HG03066 (cell line): Measurements from ENCODE around the gene PIEZO1.

Experiments used
- ATAC-seq: cut with Tn5 transposase; IDR thresholded peaks from one replicate; pipeline ENCODE4 v1.9.1; 2021; ENCODE audit warnings: low read depth; ENCODE audit not compliant: unreplicated experiment

The PIEZO1 gene

DNA sequence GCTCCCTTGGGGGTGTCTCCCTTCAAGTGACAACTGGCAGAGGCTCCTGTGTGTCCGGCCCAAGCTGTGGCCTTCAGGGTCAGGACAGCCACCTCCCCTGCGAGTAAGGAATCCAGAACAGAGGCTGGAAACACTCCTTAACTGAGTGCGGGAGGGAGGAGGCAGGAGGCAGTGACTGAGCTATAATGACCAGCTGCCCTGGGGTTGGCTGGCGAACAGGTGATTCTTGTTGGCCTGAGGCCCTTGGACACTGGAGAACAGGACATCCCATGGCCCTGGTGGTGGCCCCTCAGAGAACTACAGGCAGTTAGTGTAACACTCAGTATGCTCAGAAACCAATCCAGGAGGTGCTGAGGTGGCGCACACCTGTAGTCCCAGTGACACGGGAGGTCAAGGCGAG lies 89.3 kb downstream of the PIEZO1 start:
- ATAC-seq = no peak

DNA sequence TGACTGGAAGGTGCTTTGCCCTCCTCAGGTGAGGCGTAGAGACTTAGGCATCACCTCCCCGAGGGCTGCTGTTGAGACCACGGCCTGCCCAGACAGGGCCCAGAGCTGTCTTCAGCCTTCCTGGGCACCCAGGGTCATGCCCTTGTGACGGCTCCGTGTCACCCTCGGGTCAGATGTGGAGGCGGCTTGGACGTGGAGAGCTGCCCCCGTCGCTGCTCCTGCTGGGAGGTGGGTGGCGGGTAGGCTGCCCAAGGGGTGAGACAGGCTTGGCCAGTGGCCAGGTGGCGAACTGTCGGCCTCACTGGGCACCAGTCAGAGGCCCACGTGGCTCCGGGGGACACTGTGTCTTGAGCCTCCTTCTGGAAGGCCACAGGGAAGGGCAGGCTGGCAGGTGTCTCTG lies 89.8 kb downstream of the PIEZO1 start:
- no peak for ATAC-seq

DNA sequence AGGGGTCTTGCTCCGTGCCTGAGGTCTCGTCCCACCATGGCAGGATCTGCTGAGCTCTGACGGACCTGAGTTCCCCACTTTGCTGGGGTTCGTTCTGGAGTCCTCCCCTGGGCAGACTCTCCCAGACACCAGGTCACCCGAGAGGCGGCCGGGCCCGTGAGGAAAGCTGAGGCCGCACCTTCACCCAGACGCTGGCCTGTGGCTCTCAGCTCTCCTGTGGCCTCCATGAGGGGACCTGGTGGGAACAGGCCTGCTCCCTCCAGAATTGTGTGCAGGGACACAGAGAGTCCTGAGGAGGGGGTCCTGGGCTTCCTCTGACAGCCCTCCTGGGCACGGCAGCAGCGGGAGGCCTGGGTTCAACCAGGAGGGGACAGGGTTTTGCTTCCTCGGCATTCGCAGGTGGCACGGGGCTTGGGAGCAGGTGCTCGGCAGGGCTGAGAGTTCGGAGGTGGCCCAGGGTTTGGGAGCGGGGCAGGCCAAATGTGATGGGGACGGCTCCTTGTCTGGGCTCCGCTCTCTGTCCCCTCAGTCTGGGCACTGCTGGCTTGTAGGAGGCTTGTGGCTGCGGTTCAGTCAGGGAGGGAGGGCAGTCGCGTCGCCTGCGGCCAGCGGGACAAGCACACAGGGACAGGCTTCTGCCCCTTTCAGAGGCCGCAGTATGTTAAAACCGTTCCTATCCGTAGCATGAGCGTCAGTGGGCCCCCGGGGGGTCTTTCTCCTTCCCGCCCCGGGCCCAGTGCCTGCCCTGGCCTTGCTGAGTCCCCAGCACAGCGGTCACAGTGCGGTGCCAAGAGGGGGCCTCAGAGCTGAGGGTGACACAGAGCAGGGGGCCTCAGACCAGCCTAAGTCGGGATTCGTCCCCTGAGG lies 90.6 kb downstream of the PIEZO1 start:
- no peak for ATAC-seq

GRCh38 chr16:88693420-88694177 lies 91.4 kb downstream of the PIEZO1 start:
- ATAC-seq = no peak

DNA sequence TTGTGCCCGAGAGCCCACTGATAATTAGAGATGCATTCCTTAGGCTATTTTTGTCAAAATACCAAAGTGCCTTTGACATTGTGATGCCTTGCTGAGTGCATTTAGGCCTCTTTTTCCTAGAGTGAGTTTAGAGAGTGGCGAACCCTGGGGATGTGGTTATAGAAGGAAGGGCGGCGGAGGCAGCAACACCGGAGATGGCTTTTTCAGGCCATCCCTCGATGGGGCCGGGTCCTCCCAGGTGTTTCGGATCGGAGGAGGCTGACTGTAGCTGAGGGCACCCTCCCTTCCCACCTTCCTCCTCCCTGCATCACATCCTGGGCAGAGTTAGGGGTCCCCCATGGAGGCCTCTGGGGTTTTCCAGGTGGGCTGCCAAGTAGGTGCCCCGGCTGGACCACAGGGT lies 92.2 kb downstream of the PIEZO1 start:
- ATAC-seq = no peak

GRCh38 chr16:88691924-88692560 lies 93.0 kb downstream of the PIEZO1 start:
- ATAC-seq = no peak

- no peak for ATAC-seq
Observed at GRCh38 chr16:88691129-88691813, 93.7 kb downstream of the PIEZO1 start.

DNA sequence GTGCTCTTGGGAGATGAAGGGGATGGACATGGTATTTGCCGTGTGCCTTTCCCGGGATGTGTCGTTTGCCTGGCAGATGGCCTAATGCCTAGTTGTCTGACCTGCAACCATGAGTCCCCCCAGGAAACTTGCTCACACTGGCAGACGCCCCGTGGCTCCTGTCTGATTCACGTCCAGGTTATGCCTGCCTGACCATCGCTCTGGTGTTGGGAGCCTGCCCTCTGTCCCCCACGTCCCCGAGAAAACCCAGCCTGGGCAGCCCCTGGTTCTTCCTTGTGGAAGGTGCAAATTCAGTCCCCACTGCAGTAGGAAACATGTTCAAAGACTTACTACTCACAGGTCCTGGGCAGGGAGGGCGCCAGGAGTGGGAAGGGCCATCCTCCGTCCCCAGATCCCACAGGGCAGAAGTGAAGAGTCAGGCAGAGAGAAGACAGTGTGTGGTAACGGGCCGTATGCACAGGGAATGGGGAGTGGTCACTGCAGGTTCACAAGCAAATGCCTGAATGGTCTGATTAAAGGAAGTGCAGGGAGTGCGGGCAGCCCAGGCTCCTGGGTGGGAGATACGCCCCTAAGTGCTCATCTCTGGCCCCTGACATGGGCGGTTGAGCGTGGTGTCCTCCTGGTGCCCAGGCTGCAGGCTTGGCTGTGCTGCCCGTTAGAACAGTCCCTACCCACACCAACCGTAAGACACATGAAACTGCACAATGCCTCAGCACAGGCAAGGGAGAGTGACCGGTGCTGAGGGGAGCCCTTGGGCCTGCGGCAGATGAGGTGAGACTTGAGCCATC lies 94.5 kb downstream of the PIEZO1 start:
- ATAC-seq = no peak

DNA sequence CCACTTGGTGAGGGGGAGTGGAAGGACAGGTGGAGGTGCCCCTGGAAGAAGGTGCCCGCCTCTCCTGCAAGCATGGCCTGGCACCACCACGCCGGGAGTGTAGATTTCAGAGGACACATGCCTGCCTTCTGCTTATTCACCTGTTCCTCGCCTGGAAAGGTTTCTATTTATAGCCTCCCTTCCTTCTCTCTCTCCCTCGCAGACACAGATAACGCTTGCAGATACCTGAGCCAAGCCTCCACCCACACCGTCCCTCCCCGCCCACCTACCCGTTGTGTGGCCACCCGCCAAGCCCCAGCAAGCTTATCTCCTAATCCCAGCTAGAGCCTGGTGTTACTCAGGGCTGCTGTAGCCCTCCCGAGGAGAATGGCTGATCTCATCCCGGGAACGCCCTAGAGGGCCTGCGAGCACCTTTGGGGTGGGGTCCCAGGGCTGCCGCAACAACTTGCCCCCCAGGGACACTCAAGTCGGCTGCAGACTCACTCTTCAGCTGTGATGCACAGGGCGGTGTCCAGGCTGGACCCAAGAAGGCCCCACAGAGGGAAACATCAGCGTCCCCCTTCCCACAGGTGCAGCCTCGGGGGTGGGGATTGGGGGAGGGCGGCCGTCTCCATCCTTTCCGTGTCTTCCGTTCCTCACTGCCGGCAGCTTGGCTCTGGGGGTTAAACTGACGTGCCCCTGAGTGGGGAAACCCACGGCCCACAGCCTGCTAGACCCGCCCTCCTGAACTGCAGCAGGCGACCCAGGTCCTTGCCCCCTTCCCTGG lies 96.8 kb downstream of the PIEZO1 start:
- no peak for ATAC-seq

- no peak for ATAC-seq
Observed at GRCh38 chr16:88687676-88688012, 97.4 kb downstream of the PIEZO1 start.

DNA sequence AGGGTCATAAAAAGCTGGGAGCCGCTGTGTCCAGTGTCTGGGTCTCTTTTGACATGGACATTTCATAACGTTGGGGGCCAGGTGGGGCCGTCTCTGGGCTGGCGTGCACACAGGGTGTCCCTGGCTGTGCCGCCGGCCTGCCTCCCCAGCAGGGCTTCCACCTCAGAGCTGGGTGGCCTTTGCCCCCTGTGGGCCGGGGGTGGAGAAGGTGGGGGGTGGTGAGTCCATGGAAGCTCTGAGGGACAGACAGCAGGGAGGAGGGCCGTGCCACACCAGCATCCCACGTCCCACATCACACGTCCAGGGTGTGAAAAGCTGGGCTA lies 97.8 kb downstream of the PIEZO1 start:
- no peak for ATAC-seq

- ATAC-seq = peak; percentile 50
Observed at GRCh38 chr16:88686439-88687253, 98.4 kb downstream of the PIEZO1 start, which contains the start of gene SNAI3. TSS of gene SNAI3 (minus strand) at chr16:88686507. CDS start at chr16:88686406, 101 bp downstream.

- no peak for ATAC-seq
Observed at GRCh38 chr16:88686062-88686438, 99.0 kb downstream of the PIEZO1 start.

DNA sequence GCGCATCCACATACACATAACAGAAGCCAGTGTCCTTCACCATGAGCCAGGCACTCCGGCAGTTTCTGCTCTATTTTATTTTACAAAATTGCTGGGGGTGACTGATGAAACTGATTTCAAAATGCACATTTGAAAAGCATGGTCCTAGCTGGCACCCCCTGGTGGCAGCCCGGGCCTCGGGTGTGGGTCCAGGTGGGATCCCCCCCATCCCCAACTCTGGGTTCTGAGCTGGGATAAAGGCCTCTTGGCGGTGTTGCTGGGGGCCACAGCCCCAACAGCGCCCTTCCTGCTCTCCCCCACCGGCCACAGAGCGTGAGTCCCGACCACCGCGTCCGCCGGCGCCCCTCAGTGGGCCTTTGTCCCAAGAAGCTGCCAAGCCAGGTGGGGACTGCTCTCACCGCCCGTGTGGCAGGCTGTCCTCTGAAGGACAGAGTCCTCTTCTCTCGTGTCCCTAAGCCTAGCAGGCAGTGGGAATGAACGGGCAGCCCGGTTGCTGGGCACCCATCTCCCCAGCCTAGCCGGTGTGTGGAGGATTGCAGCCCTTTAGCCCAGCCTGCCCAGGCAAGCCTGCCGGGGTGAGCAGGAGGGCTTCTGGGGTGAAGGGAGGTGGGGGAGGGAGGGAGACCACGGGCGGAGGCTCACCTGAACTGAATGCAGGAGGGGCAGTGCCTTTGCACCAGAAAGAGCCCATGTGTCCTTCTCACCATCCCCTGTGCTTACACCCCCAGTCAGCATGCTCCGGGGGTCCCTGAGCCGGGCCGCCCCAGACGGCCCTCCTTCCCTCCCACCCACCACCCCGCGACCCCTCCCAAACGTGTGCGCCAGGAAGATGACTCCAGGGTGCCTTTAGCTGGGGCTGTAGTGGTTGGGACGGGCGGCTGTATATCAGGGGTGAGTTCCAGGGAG lies 99.6 kb downstream of the PIEZO1 start:
- no peak for ATAC-seq

GRCh38 chr16:88684569-88685155 lies 100.4 kb downstream of the PIEZO1 start:
- ATAC-seq = no peak

- ATAC-seq = peak; percentile 74
Observed at GRCh38 chr16:88681709-88682451, 103.1 kb downstream of the PIEZO1 start.
